Peyer's patch (tissue), 4 donors: ENCODE data around the gene TSPO. TPM values are rescaled to one million over a fixed set of nuclear protein-coding genes. Genes with fewer than 3 reads are reported as not detected.

Source experiments
- DNase-seq, 3 donors: peaks; one replicate each; pipeline ENCODE4 v3.0.0-alpha.2; 2017 to 2019
- H3K27ac ChIP-seq, 4 donors: fragments of 200-600 bp; sonication (generic); one replicate each; pipeline ENCODE4 v1.5.1; 2016 to 2019
- H3K27me3 ChIP-seq, 2 donors: fragments of 200-600 bp; sonication (generic); one replicate each; pipeline ENCODE4 v1.5.1; 2019
- H3K36me3 ChIP-seq, 3 donors: fragments of 200-600 bp; sonication (generic); one replicate each; pipeline ENCODE4 v1.5.1; 2016 to 2019
- H3K4me1 ChIP-seq, 4 donors: fragments of 200-600 bp; sonication (generic); one replicate each; pipeline ENCODE4 v1.5.1; 2016 to 2019
- H3K4me3 ChIP-seq, 4 donors: fragments of 200-600 bp; sonication (generic); 1 replicate in 3 of 4; 2 replicates in 1 of 4; pipeline ENCODE4 v1.5.1; 2016 to 2019; ENCODE audit warnings: mild to moderate bottlenecking in 1 of 4
- H3K9me3 ChIP-seq, 4 donors: fragments of 200-600 bp; sonication (generic); one replicate each; pipeline ENCODE4 v1.5.1; 2016 to 2019; ENCODE audit warnings: mild to moderate bottlenecking in 1 of 4
- POLR2A ChIP-seq, 2 donors: fragments of 450-650 bp; IDR thresholded peaks; one replicate each; pipeline ENCODE4 v1.5.1; 2017; ENCODE audit warnings: antibody characterized with exemption in 2 of 2, mild to moderate bottlenecking in 2 of 2, moderate library complexity in 2 of 2
- total RNA-seq, 4 donors: library from RNA; depleted of rRNA; stranded (reverse); fragments of >200 nt; gene quantifications; one replicate each; pipeline ENCODE4 v1.1.0, GENCODE V29; 2016
- TF ChIP-seq, protein P1 (sequence below), 6 experiments: fragments of 450-650 bp in 4 of 6; fragments of 200-600 bp in 2 of 6; sonication (generic) in 1 of 6; IDR thresholded peaks; one replicate each; pipeline ENCODE4 v1.5.1; 2017 to 2019; ENCODE audit warnings: antibody characterized with exemption in 6 of 6, mild to moderate bottlenecking in 3 of 6, moderate library complexity in 1 of 6

Gene TSPO
- total RNA-seq, 4 donors from 2014 or later = 220 to 304 (median 270) TPM

- H3K4me3 ChIP-seq = no peak overlapping the region
- H3K27ac ChIP-seq = peak overlapping the region in 2 of 4 donors; percentile 29 to 45
- peak in 1 of 3 donors; percentile 63 for DNase-seq
- H3K4me1 ChIP-seq = peaks cover 0 to 27% (median 14%) of the 10 kb centered on the region in 4 donors
- no peak for TF ChIP-seq POLR2A (IDR thresholded peaks at IDR 0.05)
- TF ChIP-seq, protein P1, sequence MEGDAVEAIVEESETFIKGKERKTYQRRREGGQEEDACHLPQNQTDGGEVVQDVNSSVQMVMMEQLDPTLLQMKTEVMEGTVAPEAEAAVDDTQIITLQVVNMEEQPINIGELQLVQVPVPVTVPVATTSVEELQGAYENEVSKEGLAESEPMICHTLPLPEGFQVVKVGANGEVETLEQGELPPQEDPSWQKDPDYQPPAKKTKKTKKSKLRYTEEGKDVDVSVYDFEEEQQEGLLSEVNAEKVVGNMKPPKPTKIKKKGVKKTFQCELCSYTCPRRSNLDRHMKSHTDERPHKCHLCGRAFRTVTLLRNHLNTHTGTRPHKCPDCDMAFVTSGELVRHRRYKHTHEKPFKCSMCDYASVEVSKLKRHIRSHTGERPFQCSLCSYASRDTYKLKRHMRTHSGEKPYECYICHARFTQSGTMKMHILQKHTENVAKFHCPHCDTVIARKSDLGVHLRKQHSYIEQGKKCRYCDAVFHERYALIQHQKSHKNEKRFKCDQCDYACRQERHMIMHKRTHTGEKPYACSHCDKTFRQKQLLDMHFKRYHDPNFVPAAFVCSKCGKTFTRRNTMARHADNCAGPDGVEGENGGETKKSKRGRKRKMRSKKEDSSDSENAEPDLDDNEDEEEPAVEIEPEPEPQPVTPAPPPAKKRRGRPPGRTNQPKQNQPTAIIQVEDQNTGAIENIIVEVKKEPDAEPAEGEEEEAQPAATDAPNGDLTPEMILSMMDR (IDR thresholded peaks at IDR 0.05) = no peak
- H3K36me3 ChIP-seq = no peaks in the 10 kb centered on the region
- no peaks in the 10 kb centered on the region for H3K9me3 ChIP-seq
- no peaks in the 10 kb centered on the region for H3K27me3 ChIP-seq
Measured at GRCh38 chr22:43118024-43118849, 33.1 kb upstream of the TSPO start.

- DNase-seq = peak in 2 of 3 donors; percentile 59 to 69
- TF ChIP-seq, protein P1 (IDR thresholded peaks at IDR 0.05) = no peak
- no peak for TF ChIP-seq POLR2A (IDR thresholded peaks at IDR 0.05)
- Histone ChIP-seq H3K36me3 (no peaks in the 10 kb centered on the region), H3K9me3 (no peaks in the 10 kb centered on the region), H3K4me3 (no peak overlapping the region), H3K27ac (peak overlapping the region in 1 of 4 donors; percentile 45), H3K4me1 (peaks cover 0 to 27% (median 14%) of the 10 kb centered on the region in 4 donors), H3K27me3 (no peaks in the 10 kb centered on the region)
Measured at GRCh38 chr22:43118953-43119458, 32.4 kb upstream of the TSPO start.

GRCh38 chr22:43126501-43127165, 24.7 kb upstream of the TSPO start:
- Histone ChIP-seq H3K9me3 (no peaks in the 10 kb centered on the region), H3K27ac (peak overlapping the region in 3 of 4 donors; percentile 50 to 71 (median 52)), H3K27me3 (no peaks in the 10 kb centered on the region), H3K36me3 (peaks cover 0 to 9% (median 0%) of the 10 kb centered on the region in 3 donors), H3K4me1 (peaks cover 9 to 46% (median 14%) of the 10 kb centered on the region in 4 donors), H3K4me3 (no peak overlapping the region)
- DNase-seq = peak in 2 of 3 donors; percentile 60 to 65
- TF ChIP-seq POLR2A (IDR thresholded peaks at IDR 0.05) = no peak
- TF ChIP-seq, protein P1 (IDR thresholded peaks at IDR 0.05) = no peak

DNA sequence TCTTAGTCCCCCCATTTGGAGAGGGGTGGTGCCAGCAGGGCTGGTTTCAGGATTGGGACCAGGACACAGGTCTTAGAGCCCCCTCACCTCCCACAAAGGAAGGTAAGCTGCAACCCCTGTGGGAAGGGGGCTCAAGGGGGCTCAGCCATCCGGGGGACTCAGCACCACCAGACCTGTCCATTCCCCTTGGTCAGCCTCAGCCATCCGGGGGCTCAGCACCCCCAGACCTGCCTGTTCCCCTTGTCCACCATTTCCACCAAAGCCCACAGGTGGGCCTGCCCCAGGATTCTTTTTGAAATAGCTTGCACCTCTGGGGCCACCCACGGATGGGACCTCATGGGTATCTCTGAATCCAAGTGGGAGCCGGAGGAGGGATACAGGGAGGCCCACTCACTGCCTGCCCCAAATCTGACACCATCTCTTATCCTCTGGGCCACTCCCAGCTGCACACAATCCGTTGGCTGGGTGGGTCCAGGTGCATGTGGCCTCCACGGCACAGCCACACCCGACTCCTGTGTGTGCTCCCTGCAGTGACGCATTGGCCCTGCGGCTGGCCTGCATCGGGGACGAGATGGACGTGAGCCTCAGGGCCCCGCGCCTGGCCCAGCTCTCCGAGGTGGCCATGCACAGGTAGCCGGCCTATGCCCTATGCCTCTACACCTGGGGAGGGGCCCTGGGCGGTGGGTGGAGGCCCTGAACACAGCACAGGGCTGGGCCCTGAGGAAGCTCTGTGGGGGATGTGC, 24.0 kb upstream of the TSPO start:
- peaks cover 0 to 15% (median 0%) of the 10 kb centered on the region in 3 donors for H3K36me3 ChIP-seq
- peak overlapping the region in 3 of 4 donors; percentile 50 to 71 (median 52) for H3K27ac ChIP-seq
- TF ChIP-seq, protein P1 (IDR thresholded peaks at IDR 0.05) = no peak
- peak; percentile 50 for TF ChIP-seq POLR2A (IDR thresholded peaks at IDR 0.05)
- H3K9me3 ChIP-seq = no peaks in the 10 kb centered on the region
- peak overlapping the region in 2 of 4 donors; percentile 19 to 27 for H3K4me3 ChIP-seq
- DNase-seq = peak in 2 of 3 donors; percentile 84 to 85
- H3K4me1 ChIP-seq = peaks cover 9 to 46% (median 14%) of the 10 kb centered on the region in 4 donors
- no peaks in the 10 kb centered on the region for H3K27me3 ChIP-seq

GRCh38 chr22:43128116-43128515, 23.2 kb upstream of the TSPO start:
- H3K27me3 ChIP-seq = no peaks in the 10 kb centered on the region
- TF ChIP-seq POLR2A (IDR thresholded peaks at IDR 0.05) = no peak
- TF ChIP-seq, protein P1 (IDR thresholded peaks at IDR 0.05) = no peak
- peaks cover 0 to 21% (median 0%) of the 10 kb centered on the region in 3 donors for H3K36me3 ChIP-seq
- H3K9me3 ChIP-seq = no peaks in the 10 kb centered on the region
- H3K4me3 ChIP-seq = peak overlapping the region in 2 of 4 donors; percentile 19 to 27
- DNase-seq = no peak
- peaks cover 9 to 39% (median 14%) of the 10 kb centered on the region in 4 donors for H3K4me1 ChIP-seq
- H3K27ac ChIP-seq = peak overlapping the region in 3 of 4 donors; percentile 50 to 71 (median 52)
